BLaER1 (cell line): Measurements from ENCODE around the gene ANO2.

Experiments used
- H3K27ac ChIP-seq: shearing (Covaris generic); formaldehyde crosslinking; 2 replicates; pipeline ENCODE4 v1.8.1; 2022
- H3K27me3 ChIP-seq: shearing (Covaris generic); formaldehyde crosslinking; 2 replicates; pipeline ENCODE4 v1.8.1; 2022
- H3K36me3 ChIP-seq: shearing (Covaris generic); formaldehyde crosslinking; 2 replicates; pipeline ENCODE4 v1.8.1; 2022
- H3K4me1 ChIP-seq: shearing (Covaris generic); formaldehyde crosslinking; 2 replicates; pipeline ENCODE4 v1.8.1; 2022
- H3K4me2 ChIP-seq: shearing (Covaris generic); formaldehyde crosslinking; 2 replicates; pipeline ENCODE4 v1.8.1; 2022
- H3K4me3 ChIP-seq: shearing (Covaris generic); formaldehyde crosslinking; 2 replicates; pipeline ENCODE4 v1.8.1; 2022
- H3K9ac ChIP-seq: shearing (Covaris generic); formaldehyde crosslinking; 2 replicates; pipeline ENCODE4 v1.8.1; 2022
- H3K9me3 ChIP-seq: shearing (Covaris generic); formaldehyde crosslinking; 2 replicates; pipeline ENCODE4 v1.8.1; 2022
- H4K20me1 ChIP-seq: shearing (Covaris generic); formaldehyde crosslinking; 2 replicates; pipeline ENCODE4 v1.8.1; 2022
- Cebpa-rat ChIP-seq: shearing (Covaris generic); IDR thresholded peaks from 2 replicates; pipeline ENCODE4 v1.8.1; 2022

The ANO2 gene

DNA sequence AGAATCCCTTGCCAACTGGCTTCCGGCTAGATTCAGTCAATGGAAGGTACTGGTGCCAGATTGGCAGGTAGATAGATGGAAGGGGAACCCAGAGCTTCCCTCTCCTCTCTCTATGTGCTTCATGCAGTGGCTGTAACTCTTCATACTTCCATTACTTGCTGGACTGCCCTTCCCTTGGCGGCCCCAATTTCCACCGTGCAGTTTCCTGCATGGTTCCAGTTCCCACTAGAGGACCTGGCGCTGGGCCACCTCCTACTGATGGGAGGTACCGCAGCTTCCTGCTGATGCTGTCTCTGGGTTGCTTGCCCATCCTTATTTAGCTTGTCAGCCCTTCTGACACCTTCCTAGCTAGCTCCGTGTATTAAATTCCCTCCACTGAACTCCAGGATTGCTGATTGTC, 226.4 kb downstream of the ANO2 start:
- Histone ChIP-seq H3K27me3 (no peaks in the 10 kb centered on the region), H4K20me1 (no peaks in the 10 kb centered on the region), H3K9ac (no peak overlapping the region), H3K27ac (no peak overlapping the region), H3K4me3 (no peak overlapping the region), H3K36me3 (no peaks in the 10 kb centered on the region), H3K4me1 (no peaks in the 10 kb centered on the region), H3K9me3 (no peaks in the 10 kb centered on the region), H3K4me2 (no peak overlapping the region)
- TF ChIP-seq Cebpa-rat: no peak

DNA sequence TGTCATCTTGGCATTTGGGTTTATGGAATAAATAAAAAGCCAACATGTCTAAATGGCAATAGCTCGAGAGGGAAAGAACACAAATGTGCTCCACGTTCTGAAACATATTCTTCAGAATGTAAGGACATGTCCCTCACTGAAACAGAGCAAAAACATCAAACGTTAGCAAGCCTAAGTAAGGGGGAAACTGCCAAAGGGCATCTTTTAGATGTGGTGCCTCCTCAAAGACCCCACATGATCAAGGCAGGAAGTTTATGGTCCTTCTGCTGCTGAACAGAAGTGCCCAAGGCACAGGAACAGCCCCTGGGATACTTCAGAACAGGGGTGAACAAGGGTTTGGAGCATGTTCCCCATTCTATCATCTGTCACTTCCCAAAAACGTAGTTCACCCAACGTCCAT, 227.0 kb downstream of the ANO2 start:
- Histone ChIP-seq H3K4me1 (no peaks in the 10 kb centered on the region), H3K27ac (no peak overlapping the region), H3K4me3 (no peak overlapping the region), H3K36me3 (no peaks in the 10 kb centered on the region), H3K4me2 (no peak overlapping the region), H3K9me3 (no peaks in the 10 kb centered on the region), H3K9ac (no peak overlapping the region), H3K27me3 (no peaks in the 10 kb centered on the region), H4K20me1 (no peaks in the 10 kb centered on the region)
- no peak for TF ChIP-seq Cebpa-rat

DNA sequence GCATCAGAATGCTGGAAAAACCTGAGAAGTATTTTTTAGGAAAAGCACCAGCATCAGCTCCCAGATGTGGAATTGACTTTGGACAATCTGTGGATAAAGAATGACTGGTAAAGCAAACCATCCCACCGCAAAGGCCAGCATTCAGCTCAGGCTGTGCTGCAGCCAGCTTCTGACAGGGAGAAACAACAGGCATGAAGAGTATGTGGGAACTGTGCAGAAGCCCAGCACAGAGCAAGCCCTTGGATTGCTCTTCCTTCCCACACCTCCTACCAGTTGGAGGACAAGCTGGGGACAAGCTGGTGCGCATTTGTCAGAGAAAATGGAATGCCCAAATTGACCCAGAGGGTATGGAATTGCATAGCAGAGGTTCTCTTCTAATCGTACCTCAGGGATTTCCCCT, 228.1 kb downstream of the ANO2 start:
- H3K27me3 ChIP-seq: no peaks in the 10 kb centered on the region
- no peak overlapping the region for H3K4me2 ChIP-seq
- TF ChIP-seq Cebpa-rat: no peak
- no peaks in the 10 kb centered on the region for H3K36me3 ChIP-seq
- H3K4me3 ChIP-seq: no peak overlapping the region
- H3K27ac ChIP-seq: no peak overlapping the region
- no peaks in the 10 kb centered on the region for H4K20me1 ChIP-seq
- H3K9ac ChIP-seq: no peak overlapping the region
- H3K4me1 ChIP-seq: no peaks in the 10 kb centered on the region
- no peaks in the 10 kb centered on the region for H3K9me3 ChIP-seq

DNA sequence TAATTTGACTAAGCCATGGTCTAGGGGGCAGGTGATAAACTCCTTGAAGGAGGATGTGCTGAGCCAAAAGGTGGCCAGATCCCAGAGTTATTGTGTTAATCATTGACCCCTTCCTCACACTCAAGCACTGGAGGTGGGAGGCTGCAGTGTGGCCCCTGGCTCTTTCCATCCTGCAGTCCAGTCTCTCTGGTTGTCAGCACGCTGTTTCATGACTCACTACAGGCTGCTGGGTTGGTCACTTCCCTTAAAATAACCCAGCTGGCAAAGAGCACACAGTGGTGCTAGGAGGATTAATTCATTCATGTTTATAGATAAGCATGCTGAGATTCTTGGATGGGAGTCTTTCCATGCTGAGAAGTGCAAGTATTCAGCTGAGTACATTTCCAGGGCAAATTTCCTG, 228.9 kb downstream of the ANO2 start:
- Histone ChIP-seq H3K4me3 (no peak overlapping the region), H3K9me3 (no peaks in the 10 kb centered on the region), H3K9ac (no peak overlapping the region), H3K36me3 (no peaks in the 10 kb centered on the region), H3K27ac (no peak overlapping the region), H3K4me1 (no peaks in the 10 kb centered on the region), H3K4me2 (no peak overlapping the region), H3K27me3 (no peaks in the 10 kb centered on the region), H4K20me1 (no peaks in the 10 kb centered on the region)
- no peak for TF ChIP-seq Cebpa-rat

DNA sequence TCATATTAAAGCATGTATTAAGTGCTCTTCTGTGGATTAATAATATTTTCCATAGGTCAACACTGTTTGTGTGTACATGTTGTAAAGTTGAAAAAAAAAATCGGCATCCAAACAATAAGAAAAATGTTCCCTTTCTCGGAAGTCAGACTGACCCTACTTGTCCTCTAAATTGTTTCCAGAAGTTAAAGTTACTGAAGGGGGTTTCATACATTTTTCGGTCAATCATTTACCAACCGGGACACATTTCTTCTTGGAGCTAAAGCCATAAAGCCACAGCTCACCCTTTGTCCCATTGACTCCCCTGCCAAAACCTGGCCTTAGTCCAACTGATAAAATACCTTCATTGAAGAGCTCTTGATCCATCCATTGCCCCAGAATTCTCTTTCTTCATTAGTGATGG, 230.0 kb downstream of the ANO2 start:
- Histone ChIP-seq H3K4me1 (no peaks in the 10 kb centered on the region), H3K36me3 (no peaks in the 10 kb centered on the region), H3K27me3 (no peaks in the 10 kb centered on the region), H4K20me1 (no peaks in the 10 kb centered on the region), H3K9me3 (no peaks in the 10 kb centered on the region), H3K4me3 (no peak overlapping the region), H3K4me2 (no peak overlapping the region), H3K27ac (no peak overlapping the region), H3K9ac (no peak overlapping the region)
- no peak for TF ChIP-seq Cebpa-rat

DNA sequence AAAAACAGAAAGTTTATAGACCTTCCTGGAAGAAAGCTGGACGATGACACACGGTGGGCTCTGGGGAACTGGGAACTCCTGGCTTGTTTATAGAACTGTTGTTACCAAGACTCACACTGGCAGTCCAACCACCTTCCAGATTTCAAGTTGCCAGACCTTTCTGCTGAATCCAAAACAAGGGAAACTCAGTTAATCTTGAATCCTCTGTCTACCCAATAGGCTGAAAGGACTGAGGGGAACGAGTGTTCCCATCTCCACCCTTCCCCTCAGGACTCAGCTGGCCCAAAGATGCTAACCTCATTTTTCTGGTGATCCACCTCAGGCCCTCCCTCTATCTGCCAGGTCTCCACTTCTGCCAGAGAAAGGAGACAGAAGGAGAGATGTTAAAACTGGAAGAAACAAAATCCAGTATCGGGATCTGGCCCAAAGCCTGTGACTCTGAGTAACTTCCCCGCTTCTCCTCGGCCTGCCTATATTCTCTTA, 231.4 kb downstream of the ANO2 start:
- Histone ChIP-seq H3K4me3 (no peak overlapping the region), H4K20me1 (no peaks in the 10 kb centered on the region), H3K36me3 (no peaks in the 10 kb centered on the region), H3K4me1 (no peaks in the 10 kb centered on the region), H3K9ac (no peak overlapping the region), H3K27me3 (no peaks in the 10 kb centered on the region), H3K4me2 (no peak overlapping the region), H3K9me3 (no peaks in the 10 kb centered on the region), H3K27ac (no peak overlapping the region)
- TF ChIP-seq Cebpa-rat: no peak

DNA sequence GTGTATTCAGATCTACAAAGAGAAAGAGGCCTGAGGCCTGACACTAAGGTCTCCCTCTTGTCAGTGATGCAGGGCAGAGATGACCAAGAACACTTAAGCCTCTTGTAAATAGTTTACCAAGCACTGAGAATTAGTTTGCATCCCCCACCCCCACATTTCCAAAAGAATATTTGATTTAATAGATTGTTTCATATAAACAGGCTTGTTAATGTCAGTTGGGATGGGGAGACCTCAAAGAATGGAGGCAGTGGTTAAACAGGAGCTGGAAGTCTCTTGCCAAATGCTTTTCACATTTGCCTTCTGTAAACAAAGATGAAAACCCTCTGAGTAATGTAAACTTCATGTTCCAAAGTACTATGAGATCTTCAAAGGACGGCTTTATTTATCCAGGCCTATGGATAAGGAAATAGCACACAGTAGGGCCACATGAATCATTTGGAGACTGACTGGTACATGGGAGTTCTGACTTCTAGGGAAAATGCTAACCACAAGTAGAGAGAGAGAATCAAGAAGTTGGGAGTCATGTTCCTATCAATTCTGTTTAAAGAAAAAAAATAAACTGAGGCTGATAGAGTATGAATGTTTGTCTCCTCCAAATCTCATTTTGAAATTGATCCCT, 234.7 kb downstream of the ANO2 start:
- no peak for TF ChIP-seq Cebpa-rat
- Histone ChIP-seq H4K20me1 (no peaks in the 10 kb centered on the region), H3K27me3 (no peaks in the 10 kb centered on the region), H3K4me1 (no peaks in the 10 kb centered on the region), H3K9me3 (no peaks in the 10 kb centered on the region), H3K36me3 (no peaks in the 10 kb centered on the region), H3K4me2 (no peak overlapping the region), H3K4me3 (no peak overlapping the region), H3K9ac (no peak overlapping the region), H3K27ac (no peak overlapping the region)

DNA sequence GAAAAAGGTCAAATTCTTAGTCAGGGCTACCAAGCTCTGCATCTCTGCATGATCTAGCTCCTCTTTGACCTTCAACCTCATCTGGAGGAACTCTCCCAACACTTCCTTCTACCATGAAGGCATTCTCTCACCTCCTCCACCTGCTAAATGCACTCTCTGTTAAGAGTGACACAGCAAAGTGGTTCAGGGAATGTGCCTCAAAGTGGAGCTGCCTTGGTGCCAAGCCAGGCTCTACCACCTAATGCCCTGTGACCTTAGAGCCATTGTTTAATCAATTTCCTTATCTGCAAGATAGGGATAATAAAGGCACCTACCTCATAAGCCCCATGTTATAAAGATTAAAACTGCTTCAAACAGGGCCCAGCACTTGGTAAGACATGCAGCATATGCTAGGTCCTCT, 236.7 kb downstream of the ANO2 start:
- Histone ChIP-seq H3K4me2 (no peak overlapping the region), H4K20me1 (no peaks in the 10 kb centered on the region), H3K27ac (no peak overlapping the region), H3K9ac (no peak overlapping the region), H3K27me3 (no peaks in the 10 kb centered on the region), H3K4me1 (no peaks in the 10 kb centered on the region), H3K9me3 (no peaks in the 10 kb centered on the region), H3K36me3 (no peaks in the 10 kb centered on the region), H3K4me3 (no peak overlapping the region)
- no peak for TF ChIP-seq Cebpa-rat

DNA sequence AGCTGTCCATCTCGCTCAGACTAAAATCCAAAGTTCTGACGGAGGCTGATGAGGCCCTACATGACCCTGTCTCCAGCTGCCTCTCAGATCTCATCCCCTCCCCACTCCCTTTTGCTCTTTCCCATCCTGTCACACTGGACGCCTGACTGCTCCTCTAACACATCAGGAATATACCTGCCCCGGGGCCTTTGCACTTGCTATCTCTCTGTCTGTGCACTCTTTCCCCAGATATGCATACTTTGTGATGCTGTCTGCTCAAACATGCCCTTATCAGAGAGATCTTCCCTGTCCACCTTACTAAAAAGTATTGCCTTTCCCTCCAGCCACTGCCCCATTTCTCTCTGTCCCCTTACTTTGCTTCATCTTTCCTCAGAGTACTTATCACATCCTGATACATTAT, 238.8 kb downstream of the ANO2 start:
- no peak overlapping the region for H3K9ac ChIP-seq
- H3K27ac ChIP-seq: no peak overlapping the region
- H3K27me3 ChIP-seq: no peaks in the 10 kb centered on the region
- H4K20me1 ChIP-seq: no peaks in the 10 kb centered on the region
- H3K4me3 ChIP-seq: no peak overlapping the region
- no peaks in the 10 kb centered on the region for H3K4me1 ChIP-seq
- no peak for TF ChIP-seq Cebpa-rat
- H3K36me3 ChIP-seq: no peaks in the 10 kb centered on the region
- no peak overlapping the region for H3K4me2 ChIP-seq
- no peaks in the 10 kb centered on the region for H3K9me3 ChIP-seq

DNA sequence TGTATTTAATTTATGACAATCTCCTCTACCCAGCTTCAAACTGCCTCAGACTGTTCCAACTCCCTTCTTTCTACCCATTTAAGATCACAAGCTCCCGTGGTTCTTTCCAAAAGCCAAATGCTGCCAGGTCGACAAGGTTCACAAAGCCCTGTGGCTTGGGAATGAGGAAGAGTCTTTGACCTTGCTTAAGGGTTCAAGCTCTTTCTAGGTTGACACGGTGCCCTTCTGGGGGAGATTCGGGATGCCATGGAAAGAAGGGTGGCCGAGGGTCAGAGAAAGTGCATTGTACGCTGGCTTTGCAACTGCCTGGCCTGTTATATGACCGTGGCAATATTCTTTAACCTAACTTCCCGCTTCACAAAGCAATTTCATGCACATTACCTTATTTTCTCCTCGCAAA, 239.3 kb downstream of the ANO2 start:
- no peak overlapping the region for H3K27ac ChIP-seq
- H3K4me2 ChIP-seq: no peak overlapping the region
- TF ChIP-seq Cebpa-rat: no peak
- H3K27me3 ChIP-seq: no peaks in the 10 kb centered on the region
- H3K9ac ChIP-seq: no peak overlapping the region
- no peak overlapping the region for H3K4me3 ChIP-seq
- H3K9me3 ChIP-seq: no peaks in the 10 kb centered on the region
- H4K20me1 ChIP-seq: no peaks in the 10 kb centered on the region
- no peaks in the 10 kb centered on the region for H3K36me3 ChIP-seq
- H3K4me1 ChIP-seq: no peaks in the 10 kb centered on the region
